ES-I3 (cell line): ENCODE measurements around the gene DNASE2B.

Experiments
- H3K36me3 ChIP-seq: 2 replicates; pipeline ENCODE4 v1.6.1; 2013; ENCODE audit warnings: mild to moderate bottlenecking, low read length, control low read depth, moderate library complexity; ENCODE audit not compliant: insufficient read depth
- H3K4me1 ChIP-seq: 2 replicates; pipeline ENCODE4 v1.6.1; 2013; ENCODE audit warnings: mild to moderate bottlenecking, control low read depth, low read length; ENCODE audit not compliant: insufficient read depth
- H3K9ac ChIP-seq: 2 replicates; pipeline ENCODE4 v1.6.1; 2013; ENCODE audit warnings: low read depth, mild to moderate bottlenecking, low read length, moderate library complexity
- H3K9me3 ChIP-seq: 2 replicates; pipeline ENCODE4 v1.6.1; 2013; ENCODE audit warnings: mild to moderate bottlenecking, low read length, moderate library complexity; ENCODE audit not compliant: control insufficient read depth, insufficient read depth

DNASE2B gene

GRCh38 chr1:84412316-84412942, 14.1 kb downstream of the DNASE2B start:
- H3K36me3 ChIP-seq, result no peaks in the 10 kb centered on the region
- H3K9me3 ChIP-seq, result no peaks in the 10 kb centered on the region
- no peaks in the 10 kb centered on the region for H3K4me1 ChIP-seq
- no peak overlapping the region for H3K9ac ChIP-seq

GRCh38 chr1:84415396-84415795, 17.1 kb downstream of the DNASE2B start:
- Histone ChIP-seq H3K4me1 (no peaks in the 10 kb centered on the region), H3K36me3 (no peaks in the 10 kb centered on the region), H3K9me3 (no peaks in the 10 kb centered on the region), H3K9ac (no peak overlapping the region)

GRCh38 chr1:84422909-84423308, 24.6 kb downstream of the DNASE2B start:
- Histone ChIP-seq H3K9ac (no peak overlapping the region), H3K4me1 (no peaks in the 10 kb centered on the region), H3K9me3 (no peaks in the 10 kb centered on the region), H3K36me3 (no peaks in the 10 kb centered on the region)

GRCh38 chr1:84424513-84425149, 26.3 kb downstream of the DNASE2B start:
- no peaks in the 10 kb centered on the region for H3K9me3 ChIP-seq
- no peak overlapping the region for H3K9ac ChIP-seq
- no peaks in the 10 kb centered on the region for H3K4me1 ChIP-seq
- H3K36me3 ChIP-seq, result no peaks in the 10 kb centered on the region

GRCh38 chr1:84425150-84425896, 27.0 kb downstream of the DNASE2B start:
- H3K4me1 ChIP-seq, result no peaks in the 10 kb centered on the region
- H3K9ac ChIP-seq, result no peak overlapping the region
- no peaks in the 10 kb centered on the region for H3K36me3 ChIP-seq
- H3K9me3 ChIP-seq, result no peaks in the 10 kb centered on the region

- no peaks in the 10 kb centered on the region for H3K36me3 ChIP-seq
- H3K9me3 ChIP-seq, result no peaks in the 10 kb centered on the region; the same call in 1 of the 2 replicates
- H3K4me1 ChIP-seq, result no peaks in the 10 kb centered on the region
- no peak overlapping the region for H3K9ac ChIP-seq
These were observed 28.1 kb downstream of the DNASE2B start for GRCh38 chr1:84426376-84426775.

- H3K36me3 ChIP-seq, result no peaks in the 10 kb centered on the region
- no peaks in the 10 kb centered on the region; the same call in 1 of the 2 replicates for H3K9me3 ChIP-seq
- no peak overlapping the region for H3K9ac ChIP-seq
- H3K4me1 ChIP-seq, result no peaks in the 10 kb centered on the region
These were observed 29.2 kb downstream of the DNASE2B start for GRCh38 chr1:84427250-84428188.

GRCh38 chr1:84428235-84428634, 30.0 kb downstream of the DNASE2B start:
- no peak overlapping the region for H3K9ac ChIP-seq
- no peaks in the 10 kb centered on the region for H3K4me1 ChIP-seq
- no peaks in the 10 kb centered on the region for H3K36me3 ChIP-seq
- H3K9me3 ChIP-seq, result no peaks in the 10 kb centered on the region; the same call in 1 of the 2 replicates

- no peaks in the 10 kb centered on the region; the same call in 1 of the 2 replicates for H3K9me3 ChIP-seq
- H3K36me3 ChIP-seq, result no peaks in the 10 kb centered on the region
- no peak overlapping the region for H3K9ac ChIP-seq
- H3K4me1 ChIP-seq, result no peaks in the 10 kb centered on the region
These were observed 30.9 kb downstream of the DNASE2B start for GRCh38 chr1:84429231-84429630.

GRCh38 chr1:84430546-84430945, 32.3 kb downstream of the DNASE2B start:
- Histone ChIP-seq H3K9me3 (no peaks in the 10 kb centered on the region; the same call in 1 of the 2 replicates), H3K4me1 (no peaks in the 10 kb centered on the region), H3K36me3 (no peaks in the 10 kb centered on the region), H3K9ac (no peak overlapping the region)

GRCh38 chr1:84433258-84434080, 35.2 kb downstream of the DNASE2B start:
- no peaks in the 10 kb centered on the region for H3K4me1 ChIP-seq
- no peak overlapping the region for H3K9ac ChIP-seq
- no peaks in the 10 kb centered on the region; the same call in 1 of the 2 replicates for H3K9me3 ChIP-seq

GRCh38 chr1:84434081-84434769, 35.9 kb downstream of the DNASE2B start:
- Histone ChIP-seq H3K4me1 (no peaks in the 10 kb centered on the region), H3K9me3 (no peaks in the 10 kb centered on the region; the same call in 1 of the 2 replicates), H3K9ac (no peak overlapping the region), H3K36me3 (no peaks in the 10 kb centered on the region)

More at GRCh38 chr1:84433258-84434080, 35.2 kb downstream of the DNASE2B start:
- H3K36me3 ChIP-seq, result no peaks in the 10 kb centered on the region
